SK-N-MC (cell line): ENCODE measurements around the gene RAB43.

ENCODE experiments used
- EZH2 ChIP-seq: fragments of 200-600 bp; sonication (generic); IDR thresholded peaks from one replicate; pipeline ENCODE4 v1.6.1; 2017; ENCODE audit warnings: antibody characterized with exemption
- POLR2AphosphoS5 ChIP-seq: IDR thresholded peaks from 2 replicates; pipeline ENCODE4 v1.6.1; 2012; ENCODE audit warnings: mild to moderate bottlenecking, low read depth, low read length, borderline replicate concordance

DNA sequence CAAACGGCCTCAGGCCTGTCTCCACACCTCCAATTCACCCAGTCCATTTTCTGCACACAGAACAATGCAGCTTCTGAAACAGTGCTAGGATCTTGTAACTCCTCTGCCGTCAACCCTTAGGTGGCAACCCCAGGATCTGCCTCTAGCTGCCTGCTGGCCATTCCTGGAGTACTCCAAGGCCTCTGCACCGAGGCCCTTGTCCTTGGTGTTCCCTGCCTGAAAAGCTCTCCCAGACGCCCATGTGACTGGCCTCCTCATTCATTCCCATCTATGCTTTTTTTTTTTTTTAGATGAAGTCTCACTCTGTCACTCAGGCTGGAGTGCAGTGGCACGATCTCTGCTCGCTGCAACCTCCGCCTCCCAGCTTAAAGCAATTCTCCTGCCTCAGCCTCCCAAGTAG is 18.3 kb downstream of the RAB43 start:
- TF ChIP-seq EZH2 (no peak), POLR2AphosphoS5 (no peak)
